Subcutaneous adipose tissue (tissue), 4 donors: ENCODE measurements around the gene CADPS. TPM values are rescaled to one million over a fixed set of nuclear protein-coding genes. Genes with fewer than 3 reads are reported as not detected.

Experiments
- CTCF ChIP-seq: fragments of 450-650 bp; IDR thresholded peaks from one replicate; pipeline ENCODE4 v1.5.1; 2016; ENCODE audit warnings: low read depth, mild to moderate bottlenecking, control low read depth, antibody characterized with exemption, moderate library complexity
- total RNA-seq, 4 donors: library from RNA; depleted of rRNA; stranded (reverse); fragments of >200 nt; gene quantifications; one replicate each; pipeline ENCODE4 v1.1.0, GENCODE V29; 2016

Gene CADPS
- total RNA-seq, 4 donors from 2014 or later: 1.9 to 25.1 TPM; not detected in 2

GRCh38 chr3:62911526-62911925 lies 36.3 kb upstream of the CADPS start:
- TF ChIP-seq CTCF: no peak

GRCh38 chr3:62905331-62905730 lies 30.1 kb upstream of the CADPS start:
- TF ChIP-seq CTCF: no peak

GRCh38 chr3:62898530-62899496 lies 23.6 kb upstream of the CADPS start:
- no peak for TF ChIP-seq CTCF

- no peak for TF ChIP-seq CTCF
Observed at GRCh38 chr3:62895901-62896300, 20.7 kb upstream of the CADPS start.

GRCh38 chr3:62892951-62893350 lies 17.7 kb upstream of the CADPS start:
- no peak for TF ChIP-seq CTCF

GRCh38 chr3:62892045-62892444 lies 16.8 kb upstream of the CADPS start:
- TF ChIP-seq CTCF: no peak

GRCh38 chr3:62888778-62889177 lies 13.6 kb upstream of the CADPS start:
- no peak for TF ChIP-seq CTCF
